ENCODE measurements around the gene CEP85. TPM values are rescaled to one million over a fixed set of nuclear protein-coding genes. Genes with fewer than 3 reads are reported as not detected.

CEP85 gene
- total RNA-seq, 4 donors from 2014 or later = 1.8 to 14.0 (median 5.3) TPM

DNA sequence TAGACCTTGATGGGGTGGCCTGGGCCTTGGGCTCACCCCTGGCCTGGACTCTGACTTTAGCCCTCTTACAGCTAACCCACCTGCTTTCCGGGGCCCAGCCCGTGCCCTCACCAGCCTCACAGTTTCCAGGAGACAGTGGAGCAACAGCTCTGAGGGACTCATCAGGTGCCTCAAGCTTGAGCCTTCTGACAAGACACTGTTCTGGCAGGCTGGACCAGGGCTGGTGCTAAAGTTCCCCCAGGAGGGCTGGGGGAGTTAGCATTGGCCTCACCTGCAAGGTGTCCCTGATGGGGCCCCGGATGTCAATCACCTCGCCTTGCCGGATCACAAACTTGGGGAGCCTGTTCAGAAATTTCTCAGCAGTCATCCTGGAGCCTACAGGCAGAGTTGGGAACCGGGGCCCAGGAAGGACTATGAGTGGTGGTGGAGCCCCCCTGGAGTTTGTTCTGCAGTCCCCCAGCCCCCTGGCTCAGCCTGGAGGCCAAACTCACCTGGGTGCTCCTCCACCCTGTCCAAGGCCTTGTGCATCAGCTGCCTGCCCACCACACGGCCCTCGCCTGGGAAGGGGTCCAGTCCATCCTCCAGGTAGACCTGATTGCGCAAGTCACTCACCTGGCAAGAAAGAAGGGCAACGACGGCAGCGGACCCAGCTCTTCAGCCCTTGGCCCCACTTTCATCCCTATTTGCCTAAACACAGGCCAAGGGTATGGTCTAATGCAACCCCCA is 50.0 kb downstream of the CEP85 start:
- Histone ChIP-seq H3K4me1 (peaks cover 0 to 6% of the 10 kb centered on the region in 2 donors), H3K4me3 (no peak overlapping the region), H3K27me3 (no peaks in the 10 kb centered on the region), H3K9me3 (no peaks in the 10 kb centered on the region), H3K27ac (no peak overlapping the region), H3K36me3 (no peaks in the 10 kb centered on the region)
- no peak for TF ChIP-seq CTCF (IDR thresholded peaks at IDR 0.05)
- TF ChIP-seq POLR2A (IDR thresholded peaks at IDR 0.05) = no peak
- intact Hi-C loops (cut with DNase I; ENCODE audit: low total_unique reads) = loop anchor here (5.0 kb wide), 1 partner anchor 38 kb away; no protein-coding TSS in a partner anchor
- no peak for DNase-seq

GRCh38 chr1:26284597-26285347 is 50.8 kb downstream of the CEP85 start:
- H3K9me3 ChIP-seq = no peaks in the 10 kb centered on the region
- TF ChIP-seq POLR2A (IDR thresholded peaks at IDR 0.05) (no peak), CTCF (IDR thresholded peaks at IDR 0.05) (peak; percentile 13 to 54 (median 38))
- DNase-seq = peak; percentile 54 to 66
- H3K27me3 ChIP-seq = no peaks in the 10 kb centered on the region
- no peak overlapping the region for H3K27ac ChIP-seq
- no peak overlapping the region for H3K4me3 ChIP-seq
- peaks cover 0 to 3% of the 10 kb centered on the region in 2 donors for H3K4me1 ChIP-seq
- intact Hi-C loops (cut with DNase I; ENCODE audit: low total_unique reads) = loop anchor here (5.0 kb wide), 1 partner anchor 38 kb away; no protein-coding TSS in a partner anchor
- no peaks in the 10 kb centered on the region for H3K36me3 ChIP-seq

DNA sequence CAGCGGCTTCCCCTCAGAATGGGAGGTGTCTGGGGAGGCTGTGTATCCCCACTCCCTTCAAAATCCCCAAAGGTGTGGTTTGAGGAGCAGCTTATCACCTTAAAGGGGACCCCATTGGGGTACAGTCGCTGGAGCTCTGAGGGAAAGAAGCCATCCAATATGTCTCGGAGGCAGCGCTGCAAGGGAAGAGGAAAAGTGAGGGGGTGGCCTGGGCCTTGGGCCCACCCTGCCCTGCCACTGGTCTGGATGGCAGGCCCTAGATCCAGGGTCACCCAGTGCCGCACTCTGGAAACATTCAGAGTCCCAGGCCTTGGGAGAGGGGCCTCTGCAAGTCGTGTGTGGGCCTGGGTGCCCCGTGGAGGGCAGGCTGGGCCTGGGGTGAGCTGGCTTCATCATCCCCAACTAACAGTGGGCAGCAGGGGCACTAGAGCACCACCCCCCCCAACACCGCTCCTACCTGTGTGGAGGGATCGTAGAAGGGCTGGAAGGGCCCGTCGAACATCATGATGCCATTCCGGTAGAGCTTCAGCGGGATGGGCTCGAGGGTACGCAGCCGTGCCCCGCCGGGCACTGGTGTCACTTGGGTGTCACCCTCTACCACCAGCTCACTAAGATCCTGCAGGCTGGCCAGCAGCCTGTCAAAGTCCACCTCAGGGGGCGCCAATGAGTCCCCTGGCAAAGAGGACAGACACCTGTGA is 51.5 kb downstream of the CEP85 start:
- H3K27ac ChIP-seq = no peak overlapping the region
- no peaks in the 10 kb centered on the region for H3K36me3 ChIP-seq
- no peak for DNase-seq
- H3K9me3 ChIP-seq = no peaks in the 10 kb centered on the region
- H3K4me1 ChIP-seq = peaks cover 0 to 3% of the 10 kb centered on the region in 2 donors
- intact Hi-C loops (cut with DNase I; ENCODE audit: low total_unique reads) = no loop called here
- no peaks in the 10 kb centered on the region for H3K27me3 ChIP-seq
- H3K4me3 ChIP-seq = no peak overlapping the region
- TF ChIP-seq CTCF (IDR thresholded peaks at IDR 0.05) = no peak
- no peak for TF ChIP-seq POLR2A (IDR thresholded peaks at IDR 0.05)

GRCh38 chr1:26286064-26286416 is 52.0 kb downstream of the CEP85 start:
- no peak for DNase-seq
- no peaks in the 10 kb centered on the region for H3K27me3 ChIP-seq
- intact Hi-C loops (cut with DNase I; ENCODE audit: low total_unique reads) = no loop called here
- TF ChIP-seq POLR2A (IDR thresholded peaks at IDR 0.05) = no peak
- no peak for TF ChIP-seq CTCF (IDR thresholded peaks at IDR 0.05)
- no peaks in the 10 kb centered on the region for H3K9me3 ChIP-seq
- peaks cover 0 to 3% of the 10 kb centered on the region in 2 donors for H3K4me1 ChIP-seq
- H3K36me3 ChIP-seq = no peaks in the 10 kb centered on the region
- H3K27ac ChIP-seq = no peak overlapping the region
- no peak overlapping the region for H3K4me3 ChIP-seq
